K562 (cell line): Measurements from ENCODE around the gene METTL15. TPM values are rescaled to one million over a fixed set of nuclear protein-coding genes. Genes with fewer than 3 reads are reported as not detected.

ENCODE experiments used
- ATAC-seq: fragments of 200-7000 bp; cut with Tn5 transposase; 3 replicates; pipeline ENCODE4 v1.9.1; 2020; ENCODE audit warnings: moderate library complexity
- BruUV-seq: library from RNA; stranded (reverse); fragments of 400-500 nt; replicated peaks from 2 replicates; lab custom pipeline; 2021; lab: Mats Ljungman, UMichigan
- CTCF ChIA-PET: fragments of 300-600 bp; formaldehyde crosslinking; extraction: SDS; loops from one replicate; lab custom pipeline; 2021; ENCODE audit warnings: low intra/inter-chr PET ratio; lab: Yijun Ruan, JAX
- POLR2A ChIA-PET: fragments of 300-600, 350-650 bp; sonication (Branson Sonifier 250); formaldehyde crosslinking; extraction: SDS; loops from one replicate; lab custom pipeline; 2021; ENCODE audit warnings: antibody characterized with exemption, inconsistent platforms; lab: Yijun Ruan, JAX
- DNase-seq, 4 experiments: peaks; one replicate each; pipeline versions ENCODE4 v3.0.0 to v3.0.0-alpha.2; 2011 to 2018; ENCODE audit warnings: low spot score in 3 of 4, mixed read lengths in 3 of 4; ENCODE audit errors: extremely low read depth in 1 of 4
- FAIRE-seq: peaks from 2 replicates; lab custom pipeline; 2011; peaks lifted over from hg19 to GRCh38; lab: Jason Lieb, UNC
- H2AFZ ChIP-seq: 2 replicates; pipeline ENCODE4 v1.6.0; 2011; ENCODE audit warnings: low read depth, low read length, control low read depth, inconsistent platforms
- H3K27ac ChIP-seq: fragments of 200-600 bp; 3 replicates; pipeline ENCODE4 v1.8.0; 2011; ENCODE audit warnings: low read depth, mild to moderate bottlenecking, control low read depth, inconsistent platforms, low read length, moderate library complexity, mixed read lengths; ENCODE audit errors: extremely low read depth
- H3K27me3 ChIP-seq, 2 experiments: fragments of 300-600 bp in 1 of 2; 2 replicates in 1 of 2; 3 replicates in 1 of 2; pipeline versions ENCODE4 v1.6.0 to v1.8.0; 2011; ENCODE audit warnings: inconsistent platforms in 2 of 2, low read length in 2 of 2, mild to moderate bottlenecking in 1 of 2, mixed read lengths in 1 of 2, moderate library complexity in 1 of 2; ENCODE audit not compliant: control insufficient read depth in 2 of 2, insufficient read depth in 2 of 2
- H3K36me3 ChIP-seq: fragments of 300-600 bp; 3 replicates; pipeline ENCODE4 v1.8.0; 2011; ENCODE audit warnings: mild to moderate bottlenecking, low read length, inconsistent platforms; ENCODE audit not compliant: control insufficient read depth, insufficient read depth
- H3K4me1 ChIP-seq, 2 experiments: fragments of 200-600 bp in 1 of 2; replicated peaks in 1 of 2; 2 replicates in 1 of 2; 3 replicates in 1 of 2; pipeline versions ENCODE4 v1.5.1 to v1.8.0; 2011; ENCODE audit warnings: inconsistent platforms in 2 of 2, low read length in 2 of 2, mild to moderate bottlenecking in 1 of 2, mixed read lengths in 1 of 2, moderate library complexity in 1 of 2; ENCODE audit not compliant: control insufficient read depth in 2 of 2, insufficient read depth in 2 of 2
- H3K4me2 ChIP-seq: 2 replicates; pipeline ENCODE4 v1.6.1; 2011; ENCODE audit warnings: low read length, control low read depth, inconsistent platforms, mixed read lengths; ENCODE audit not compliant: insufficient read depth
- H3K4me3 ChIP-seq: fragments of 200-600 bp; sonication (generic), shearing (Covaris generic); 2 replicates; pipeline ENCODE4 v1.5.1; 2016; ENCODE audit warnings: control low read depth, inconsistent platforms
- H3K79me2 ChIP-seq: fragments of 200-600 bp; 3 replicates; pipeline ENCODE4 v1.8.0; 2011; ENCODE audit warnings: low read length, inconsistent platforms; ENCODE audit not compliant: control insufficient read depth, insufficient read depth
- H3K9ac ChIP-seq, 2 experiments: 2 replicates each; pipeline versions ENCODE4 v1.6.0 to v1.6.1; 2011; ENCODE audit warnings: low read depth in 2 of 2, low read length in 2 of 2, control low read depth in 1 of 2, inconsistent platforms in 1 of 2, mild to moderate bottlenecking in 1 of 2, mixed read lengths in 1 of 2; ENCODE audit not compliant: insufficient read depth in 1 of 2
- H3K9me1 ChIP-seq: one replicate; pipeline ENCODE4 v1.6.0; 2011; ENCODE audit warnings: inconsistent platforms, mild to moderate bottlenecking, low read length, moderate library complexity; ENCODE audit not compliant: control insufficient read depth, insufficient read depth
- H3K9me3 ChIP-seq: replicated peaks from 2 replicates; pipeline ENCODE4 v1.5.1; 2011; ENCODE audit warnings: low read depth, low read length, inconsistent platforms; ENCODE audit not compliant: control insufficient read depth, insufficient read depth
- H4K20me1 ChIP-seq: replicated peaks from 2 replicates; pipeline ENCODE4 v1.6.1; 2011; ENCODE audit warnings: low read length, inconsistent platforms, mixed read lengths; ENCODE audit not compliant: control insufficient read depth, insufficient read depth
- BDP1 ChIP-seq: IDR thresholded peaks from 3 replicates; pipeline ENCODE4 v1.6.1; 2011; ENCODE audit not compliant: insufficient read length, insufficient read depth
- FIP1L1 ChIP-seq: fragments of 200-400 bp; formaldehyde crosslinking; IDR thresholded peaks from 2 replicates; pipeline ENCODE4 v1.6.1; 2018; ENCODE audit warnings: mild to moderate bottlenecking, low read depth, low read length; ENCODE audit not compliant: poor library complexity, severe bottlenecking
- FUS ChIP-seq: fragments of 200-400 bp; formaldehyde crosslinking; optimal IDR thresholded peaks from 2 replicates; pipeline ENCODE3; 2017; ENCODE audit warnings: low read depth, low read length
- GATAD2B ChIP-seq: fragments of 450-650 bp; IDR thresholded peaks from 2 replicates; pipeline ENCODE4 v1.6.1; 2017; ENCODE audit warnings: mild to moderate bottlenecking, borderline replicate concordance
- MBD2 ChIP-seq: sonication (generic); IDR thresholded peaks from 2 replicates; pipeline ENCODE4 v1.6.1; 2016; ENCODE audit warnings: low read depth, borderline replicate concordance
- NRF1 ChIP-seq, 2 experiments: fragments of 450-650 bp; IDR thresholded peaks in 1 of 2; conservative IDR thresholded peaks in 1 of 2; 2 replicates each; pipeline ENCODE4 v1.6.1; 2014; ENCODE audit warnings: mild to moderate bottlenecking in 2 of 2
- SOX6 ChIP-seq: fragments of 450-650 bp; IDR thresholded peaks from 2 replicates; pipeline ENCODE4 v1.6.1; 2014; ENCODE audit warnings: mild to moderate bottlenecking
- ZBTB1 ChIP-seq: sonication (generic); formaldehyde crosslinking; IDR thresholded peaks from 2 replicates; pipeline ENCODE4 v1.8.1; 2023; ENCODE audit warnings: missing genetic modification reagents, low read depth, mild to moderate bottlenecking, borderline replicate concordance
- ZKSCAN3 ChIP-seq: fragments of 250-450 bp; sonication (Bioruptor Pico); IDR thresholded peaks from 2 replicates; pipeline ENCODE4 v1.4.0; 2020
- ZNF239 ChIP-seq: fragments of 250-450 bp; sonication (Bioruptor Pico); IDR thresholded peaks from 2 replicates; pipeline ENCODE4 v1.4.0; 2020; ENCODE audit warnings: mild to moderate bottlenecking
- ZNF561 ChIP-seq: fragments of 450-650 bp; formaldehyde crosslinking; conservative IDR thresholded peaks from 2 replicates; pipeline ENCODE4 v1.4.0; 2020; ENCODE audit warnings: mild to moderate bottlenecking, moderate library complexity
- WGBS: fragments of 100-300 bp; shearing (Covaris generic); methylation state at CpG from one replicate; pipeline ENCODE4 v1.1.6; 2016; ENCODE audit warnings: low coverage, mixed read lengths; ENCODE audit not compliant: insufficient coverage; ENCODE audit errors: missing lambda C conversion rate; 5-methylcytosine and 5-hydroxymethylcytosine counted together
- in situ Hi-C: fragments of 300-500 bp; cut with MboI; formaldehyde crosslinking; loops from 4 replicates; pipeline ENCODE4 v1.15.0; 2018; ENCODE audit warnings: inconsistent platforms, mixed read lengths
- intact Hi-C: fragments of 100-400 bp; cut with micrococcal nuclease; formaldehyde crosslinking; loops from 2 replicates; pipeline ENCODE4 v1.14.2; 2022
- polyA plus RNA-seq, 8 experiments: library from polyadenylated mRNA; depleted of rRNA in 4 of 8; stranded (reverse) in 5 of 8; unstranded in 3 of 8; fragments of >200 nt; fragmentation: Nextera tagmentation in 2 of 8; fragmentation: Illumina TruSeq in 1 of 8; extraction: Ambion mirVana in 2 of 8; extraction: Trizol in 1 of 8; gene quantifications; 2 replicates each; pipeline versions ENCODE4 v1.2.1 to v1.2.3, GENCODE V29; 2011 to 2014; ENCODE audit warnings: inconsistent platforms in 1 of 8, missing spikeins in 1 of 8
- total RNA-seq, 7 experiments: library from RNA; depleted of rRNA in 6 of 7; stranded (reverse); fragments of >200 nt in 6 of 7; fragmentation: Illumina TruSeq in 2 of 7; extraction: Trizol in 2 of 7; gene quantifications; 2 replicates each; pipeline versions ENCODE4 v1.2.1 to v1.2.3, GENCODE V29; 2011 to 2021; ENCODE audit warnings: low replicate concordance in 1 of 7
- TF ChIP-seq, protein P1 (sequence below): fragments of 250-450 bp; sonication (Bioruptor Pico); IDR thresholded peaks from 2 replicates; pipeline ENCODE4 v1.4.0; 2020

METTL15 gene
- total and polyA plus RNA-seq, 9 of the 15 experiments (the other 6 are each of a cell fraction or from before 2014, with no cell fraction given): 10.7 to 21.7 (median 15.9) TPM

DNA sequence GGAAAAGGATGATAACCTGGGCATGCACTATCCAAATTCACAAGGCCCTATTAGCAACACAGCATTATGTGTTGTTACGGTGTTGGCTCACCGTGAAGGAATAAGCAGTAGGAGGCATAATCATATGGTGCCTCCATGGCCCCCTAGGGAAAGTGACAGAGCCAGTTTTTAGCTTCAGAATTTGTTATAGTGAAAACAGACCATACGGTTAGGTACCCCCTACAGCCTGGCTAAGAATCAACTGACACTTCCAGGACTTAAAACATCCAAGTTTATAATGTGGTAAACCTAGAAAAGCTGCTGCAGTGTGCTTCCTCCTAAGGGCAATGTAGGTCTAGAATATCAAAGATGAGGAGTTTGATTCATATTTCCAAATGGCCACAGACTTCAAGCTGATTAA, 30.7 kb upstream of the METTL15 start:
- ChIA-PET POLR2A (interaction anchor here (1.3 kb wide), 1 partner anchor 12 kb away, joined by 3 read pairs; no protein-coding TSS in a partner anchor), CTCF (no interaction called here)
- no peaks in the 10 kb centered on the region for H3K79me2 ChIP-seq
- no peaks in the 10 kb centered on the region for H3K4me1 ChIP-seq
- H3K27ac ChIP-seq: no peak overlapping the region
- 92% methylated on average over 3 of the region's 3 CpGs for WGBS
- intact Hi-C loops: no loop called here
- TF ChIP-seq MBD2 (no peak), ZBTB1 (CRISPR knock-in tag) (no peak), ZNF239 (no peak), NRF1 (conservative IDR thresholded peaks at IDR 0.05 in 1 of 2, IDR thresholded peaks at IDR 0.05 in 1 of 2) (no peak), FUS (no peak), GATAD2B (no peak), SOX6 (no peak), FIP1L1 (no peak), ZNF561 (CRISPR knock-in tag) (no peak), BDP1 (no peak), ZKSCAN3 (CRISPR knock-in tag) (no peak)
- TF ChIP-seq, protein P1, sequence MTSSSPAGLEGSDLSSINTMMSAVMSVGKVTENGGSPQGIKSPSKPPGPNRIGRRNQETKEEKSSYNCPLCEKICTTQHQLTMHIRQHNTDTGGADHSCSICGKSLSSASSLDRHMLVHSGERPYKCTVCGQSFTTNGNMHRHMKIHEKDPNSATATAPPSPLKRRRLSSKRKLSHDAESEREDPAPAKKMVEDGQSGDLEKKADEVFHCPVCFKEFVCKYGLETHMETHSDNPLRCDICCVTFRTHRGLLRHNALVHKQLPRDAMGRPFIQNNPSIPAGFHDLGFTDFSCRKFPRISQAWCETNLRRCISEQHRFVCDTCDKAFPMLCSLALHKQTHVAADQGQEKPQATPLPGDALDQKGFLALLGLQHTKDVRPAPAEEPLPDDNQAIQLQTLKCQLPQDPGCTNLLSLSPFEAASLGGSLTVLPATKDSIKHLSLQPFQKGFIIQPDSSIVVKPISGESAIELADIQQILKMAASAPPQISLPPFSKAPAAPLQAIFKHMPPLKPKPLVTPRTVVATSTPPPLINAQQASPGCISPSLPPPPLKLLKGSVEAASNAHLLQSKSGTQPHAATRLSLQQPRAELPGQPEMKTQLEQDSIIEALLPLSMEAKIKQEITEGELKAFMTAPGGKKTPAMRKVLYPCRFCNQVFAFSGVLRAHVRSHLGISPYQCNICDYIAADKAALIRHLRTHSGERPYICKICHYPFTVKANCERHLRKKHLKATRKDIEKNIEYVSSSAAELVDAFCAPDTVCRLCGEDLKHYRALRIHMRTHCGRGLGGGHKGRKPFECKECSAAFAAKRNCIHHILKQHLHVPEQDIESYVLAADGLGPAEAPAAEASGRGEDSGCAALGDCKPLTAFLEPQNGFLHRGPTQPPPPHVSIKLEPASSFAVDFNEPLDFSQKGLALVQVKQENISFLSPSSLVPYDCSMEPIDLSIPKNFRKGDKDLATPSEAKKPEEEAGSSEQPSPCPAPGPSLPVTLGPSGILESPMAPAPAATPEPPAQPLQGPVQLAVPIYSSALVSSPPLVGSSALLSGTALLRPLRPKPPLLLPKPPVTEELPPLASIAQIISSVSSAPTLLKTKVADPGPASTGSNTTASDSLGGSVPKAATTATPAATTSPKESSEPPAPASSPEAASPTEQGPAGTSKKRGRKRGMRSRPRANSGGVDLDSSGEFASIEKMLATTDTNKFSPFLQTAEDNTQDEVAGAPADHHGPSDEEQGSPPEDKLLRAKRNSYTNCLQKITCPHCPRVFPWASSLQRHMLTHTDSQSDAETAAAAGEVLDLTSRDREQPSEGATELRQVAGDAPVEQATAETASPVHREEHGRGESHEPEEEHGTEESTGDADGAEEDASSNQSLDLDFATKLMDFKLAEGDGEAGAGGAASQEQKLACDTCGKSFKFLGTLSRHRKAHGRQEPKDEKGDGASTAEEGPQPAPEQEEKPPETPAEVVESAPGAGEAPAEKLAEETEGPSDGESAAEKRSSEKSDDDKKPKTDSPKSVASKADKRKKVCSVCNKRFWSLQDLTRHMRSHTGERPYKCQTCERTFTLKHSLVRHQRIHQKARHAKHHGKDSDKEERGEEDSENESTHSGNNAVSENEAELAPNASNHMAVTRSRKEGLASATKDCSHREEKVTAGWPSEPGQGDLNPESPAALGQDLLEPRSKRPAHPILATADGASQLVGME (CRISPR knock-in tag): no peak
- H3K9ac ChIP-seq: no peak overlapping the region
- no peak overlapping the region for H3K4me2 ChIP-seq
- H3K9me1 ChIP-seq: no peaks in the 10 kb centered on the region
- H3K27me3 ChIP-seq: no peaks in the 10 kb centered on the region
- H4K20me1 ChIP-seq: no peaks in the 10 kb centered on the region
- no peak overlapping the region for H2AFZ ChIP-seq
- BruUV-seq: no TSS peak
- H3K4me3 ChIP-seq: no peak overlapping the region
- no peak for FAIRE-seq
- in situ Hi-C loops: no loop called here
- DNase-seq: no peak
- ATAC-seq: no peak
- H3K36me3 ChIP-seq: peaks cover 76% of the 10 kb centered on the region
- no peaks in the 10 kb centered on the region for H3K9me3 ChIP-seq
